GM12873 (cell line): ENCODE results near the gene PCDHGA5.

ENCODE experiments used
- CTCF ChIP-seq: IDR thresholded peaks from 2 replicates; pipeline ENCODE4 v1.5.1; 2012; ENCODE audit warnings: low read depth, mild to moderate bottlenecking, moderate library complexity, low read length, control low read depth; ENCODE audit not compliant: insufficient read depth; ENCODE audit errors: missing control alignments

Gene PCDHGA5

GRCh38 chr5:141398608-141399007 is 34.6 kb downstream of the PCDHGA5 start:
- TF ChIP-seq CTCF: no peak

GRCh38 chr5:141399555-141400258 is 35.7 kb downstream of the PCDHGA5 start:
- TF ChIP-seq CTCF: no peak

- TF ChIP-seq CTCF: peak; percentile 63
Measured at GRCh38 chr5:141402553-141403243, 38.7 kb downstream of the PCDHGA5 start, which contains the start of gene PCDHGA9. Gene PCDHGA9, plus strand, starts transcription at chr5:141402778. Its CDS starts 175 bp downstream, at chr5:141402953.

- TF ChIP-seq CTCF: no peak
Measured at GRCh38 chr5:141403387-141403786, 39.4 kb downstream of the PCDHGA5 start.

GRCh38 chr5:141407790-141408505 is 44.0 kb downstream of the PCDHGA5 start, which contains the start of gene PCDHGB6:
Gene PCDHGB6, plus strand, starts transcription at chr5:141408021. Its CDS starts 182 bp downstream, at chr5:141408203.
- peak; percentile 73 for TF ChIP-seq CTCF

GRCh38 chr5:141409598-141410306 is 45.8 kb downstream of the PCDHGA5 start:
- no peak for TF ChIP-seq CTCF
